Ishikawa (cell line): ENCODE data around the gene MYOZ1.

Experiments used
- CEBPB ChIP-seq: IDR thresholded peaks from 2 replicates; pipeline ENCODE4 v1.6.1; 2012
- CREB1 ChIP-seq: IDR thresholded peaks from 2 replicates; pipeline ENCODE4 v1.6.1; 2012; ENCODE audit warnings: low read depth
- EGR1 ChIP-seq: IDR thresholded peaks from 2 replicates; pipeline ENCODE4 v1.6.1; 2012
- EP300 ChIP-seq: IDR thresholded peaks from 2 replicates; pipeline ENCODE4 v1.6.1; 2012; ENCODE audit warnings: borderline replicate concordance
- FOXM1 ChIP-seq: IDR thresholded peaks from 2 replicates; pipeline ENCODE4 v1.6.1; 2012; ENCODE audit warnings: low read depth, borderline replicate concordance
- MAX ChIP-seq: IDR thresholded peaks from 2 replicates; pipeline ENCODE4 v1.6.1; 2012
- NFIC ChIP-seq: IDR thresholded peaks from 2 replicates; pipeline ENCODE4 v1.6.1; 2012
- RAD21 ChIP-seq: IDR thresholded peaks from 2 replicates; pipeline ENCODE4 v1.6.1; 2012; ENCODE audit warnings: low read depth
- REST ChIP-seq: IDR thresholded peaks from 2 replicates; pipeline ENCODE4 v1.6.1; 2012; ENCODE audit warnings: low read depth, mild to moderate bottlenecking
- TAF1 ChIP-seq: IDR thresholded peaks from 2 replicates; pipeline ENCODE4 v1.6.1; 2012; ENCODE audit warnings: low read depth, mild to moderate bottlenecking
- TCF12 ChIP-seq: IDR thresholded peaks from 2 replicates; pipeline ENCODE4 v1.6.1; 2012; ENCODE audit warnings: low read depth
- TEAD4 ChIP-seq: IDR thresholded peaks from 2 replicates; pipeline ENCODE4 v1.6.1; 2012
- USF1 ChIP-seq: IDR thresholded peaks from 2 replicates; pipeline ENCODE4 v1.6.1; 2012
- YY1 ChIP-seq: IDR thresholded peaks from 2 replicates; pipeline ENCODE4 v1.6.1; 2012; ENCODE audit warnings: low read depth
- ZBTB7A ChIP-seq: IDR thresholded peaks from 2 replicates; pipeline ENCODE4 v1.6.1; 2012; ENCODE audit warnings: low read depth

The MYOZ1 gene

GRCh38 chr10:73647875-73648651, 6.8 kb upstream of the MYOZ1 start:
- TF ChIP-seq RAD21 (no peak), TAF1 (no peak), CREB1 (no peak), ZBTB7A (no peak), CEBPB (no peak), NFIC (no peak), TEAD4 (no peak), YY1 (no peak), USF1 (no peak), EGR1 (no peak), MAX (no peak), EP300 (no peak), TCF12 (no peak), FOXM1 (no peak), REST (no peak)

GRCh38 chr10:73647211-73647874, 6.1 kb upstream of the MYOZ1 start:
- TF ChIP-seq YY1 (no peak), NFIC (no peak), TEAD4 (no peak), REST (no peak), USF1 (no peak), MAX (no peak), ZBTB7A (no peak), TAF1 (no peak)

- TF ChIP-seq RAD21 (no peak), REST (no peak), TEAD4 (no peak), EP300 (no peak), USF1 (no peak), CREB1 (no peak), ZBTB7A (no peak), TCF12 (no peak), CEBPB (no peak), NFIC (no peak), MAX (no peak), EGR1 (no peak), YY1 (no peak), FOXM1 (no peak), TAF1 (no peak)
These were observed 5.3 kb upstream of the MYOZ1 start for GRCh38 chr10:73646598-73647041.
